ENCODE data around the gene TMEM259. TPM values are rescaled to one million over a fixed set of nuclear protein-coding genes. Genes with fewer than 3 reads are reported as not detected.

Gene TMEM259
- total and polyA plus RNA-seq, 8 donors = 65.9 to 448 (median 90.0) TPM

- FAIRE-seq = no peak
- no peaks in the 10 kb centered on the region for H3K36me3 ChIP-seq
- H3K4me3 ChIP-seq = no peak overlapping the region
- DNase-seq = peak in 3 of 6 donors; percentile 43 to 79 (median 57)
- H3K9me3 ChIP-seq = no peaks in the 10 kb centered on the region
- 86 to 87% methylated on average over 23 of the region's 23 CpGs for WGBS, 2 donors
- ATAC-seq = no peak
- peaks cover 0 to 2% (median 0%) of the 10 kb centered on the region in 4 donors for H3K27me3 ChIP-seq
- H3K27ac ChIP-seq = peak overlapping the region in 2 of 4 donors; percentile 42 to 54
- intact Hi-C loops (cut with DNase I) = no loop called here
- no peaks in the 10 kb centered on the region for H3K4me1 ChIP-seq
- TF ChIP-seq CTCF (IDR thresholded peaks at IDR 0.05) = no peak
Observed at GRCh38 chr19:990746-991145, 30.2 kb downstream of the TMEM259 start.

GRCh38 chr19:990119-990571 lies 30.8 kb downstream of the TMEM259 start:
- H3K27ac ChIP-seq = peak overlapping the region in 2 of 4 donors; percentile 33 to 42
- intact Hi-C loops (cut with DNase I) = no loop called here
- WGBS, 2 donors = 64 to 75% methylated on average over 26 to 27 of the region's 27 CpGs
- DNase-seq (peak in 4 of 6 donors; percentile 50 to 78 (median 57)), FAIRE-seq (no peak), ATAC-seq (peak in 3 of 4 donors; percentile 16 to 44 (median 28))
- H3K4me3 ChIP-seq = no peak overlapping the region
- H3K9me3 ChIP-seq = no peaks in the 10 kb centered on the region
- H3K4me1 ChIP-seq = peaks cover 0 to 2% (median 0%) of the 10 kb centered on the region in 3 donors
- no peaks in the 10 kb centered on the region for H3K27me3 ChIP-seq
- no peak for TF ChIP-seq CTCF (IDR thresholded peaks at IDR 0.05)
- no peaks in the 10 kb centered on the region for H3K36me3 ChIP-seq

- 88 to 89% methylated on average over 17 to 25 of the region's 25 CpGs for WGBS, 2 donors
- no peaks in the 10 kb centered on the region for H3K9me3 ChIP-seq
- intact Hi-C loops (cut with DNase I) = loop anchor here in 2 of 3 donors (10.0 kb wide), 3 partner anchors 65 to 225 kb away; partner anchors contain the start of gene ARID3A (in 1 of the 2)
- peaks cover 0 to 7% (median 4%) of the 10 kb centered on the region in 3 donors for H3K4me1 ChIP-seq
- H3K27ac ChIP-seq = peak overlapping the region in 1 of 4 donors; percentile 33
- ATAC-seq (no peak), DNase-seq (peak in 4 of 6 donors; percentile 12 to 64 (median 48)), FAIRE-seq (no peak)
- no peaks in the 10 kb centered on the region for H3K36me3 ChIP-seq
- no peak overlapping the region for H3K4me3 ChIP-seq
- TF ChIP-seq CTCF (IDR thresholded peaks at IDR 0.05) = no peak
- H3K27me3 ChIP-seq = no peaks in the 10 kb centered on the region
Observed at GRCh38 chr19:989381-990081, 31.4 kb downstream of the TMEM259 start.

- H3K4me3 ChIP-seq = no peak overlapping the region
- no peaks in the 10 kb centered on the region for H3K9me3 ChIP-seq
- peak in 1 of 6 donors; percentile 63 for DNase-seq
- TF ChIP-seq CTCF (IDR thresholded peaks at IDR 0.05) = no peak
- no peak for ATAC-seq
- intact Hi-C loops (cut with DNase I) = loop anchor here in 2 of 3 donors (10.0 kb wide), 3 partner anchors 64 to 224 kb away; partner anchors contain the start of gene ARID3A (in 1 of the 2)
- no peak overlapping the region for H3K27ac ChIP-seq
- no peaks in the 10 kb centered on the region for H3K27me3 ChIP-seq
- peaks cover 0 to 11% (median 4%) of the 10 kb centered on the region in 3 donors for H3K4me1 ChIP-seq
- WGBS, 2 donors = 87 to 88% methylated on average over 15 of the region's 15 CpGs
- no peaks in the 10 kb centered on the region for H3K36me3 ChIP-seq
- no peak for FAIRE-seq
Observed at GRCh38 chr19:988510-988909, 32.4 kb downstream of the TMEM259 start.
